ENCODE data around the gene TBC1D22A. TPM values are rescaled to one million over a fixed set of nuclear protein-coding genes. Genes with fewer than 3 reads are reported as not detected.
A peak's percentile ranks its signal among the peaks of the same experiment; 100 is the strongest.

The TBC1D22A gene
- total RNA-seq, 1 donor from 2014 or later = 34.1 TPM

DNA sequence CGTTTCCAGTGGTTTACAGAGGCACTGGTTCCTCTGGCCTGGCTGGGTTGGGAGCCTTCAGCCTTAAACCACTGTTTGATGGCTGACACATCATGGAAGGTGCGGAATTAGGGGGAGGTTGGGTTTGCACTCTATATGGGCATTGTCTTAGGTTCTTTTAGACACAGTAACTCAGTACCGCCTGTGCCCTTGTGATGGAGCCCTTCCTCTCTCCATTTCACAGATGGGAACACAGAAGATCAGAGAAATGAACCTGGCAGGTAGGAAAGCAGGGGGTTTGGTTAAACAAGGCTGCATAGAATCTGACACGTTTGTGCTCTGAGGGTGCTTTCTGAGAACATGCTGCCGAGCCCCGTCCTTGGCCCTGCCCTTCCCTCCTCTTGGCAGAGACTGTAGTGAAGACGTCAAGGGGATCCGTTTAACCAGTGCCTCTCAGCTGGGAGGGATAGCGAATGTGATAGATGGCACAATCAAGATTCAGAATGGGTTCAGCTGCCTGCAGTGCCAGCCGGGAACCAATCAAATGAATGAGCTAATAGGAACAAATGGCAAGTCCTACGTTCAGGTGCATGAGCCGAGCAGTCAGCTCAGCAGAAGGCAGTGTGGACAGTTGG lies 228.6 kb downstream of the TBC1D22A start:
- H3K27ac ChIP-seq = no peak overlapping the region
- no peak for TF ChIP-seq CTCF (IDR thresholded peaks at IDR 0.05)
- peaks cover 16% of the 10 kb centered on the region for H3K4me1 ChIP-seq
- DNase-seq (no peak), ATAC-seq (no peak)
- peaks cover 42% of the 10 kb centered on the region for H3K36me3 ChIP-seq
- no peaks in the 10 kb centered on the region for H3K27me3 ChIP-seq (ENCODE audit: low read depth)
- no peak overlapping the region for H3K4me3 ChIP-seq
- intact Hi-C loops (cut with DNase I) = no loop called here
- H3K9me3 ChIP-seq = no peaks in the 10 kb centered on the region

- ATAC-seq = no peak
- intact Hi-C loops (cut with DNase I) = no loop called here
- Histone ChIP-seq H3K36me3 (peaks cover 46% of the 10 kb centered on the region), H3K4me3 (no peak overlapping the region), H3K27ac (no peak overlapping the region), H3K9me3 (no peaks in the 10 kb centered on the region), H3K27me3 (ENCODE audit: low read depth) (no peaks in the 10 kb centered on the region), H3K4me1 (peaks cover 16% of the 10 kb centered on the region)
- DNase-seq = no peak
- TF ChIP-seq CTCF (IDR thresholded peaks at IDR 0.05) = no peak
These were observed 229.2 kb downstream of the TBC1D22A start for GRCh38 chr22:46991666-46992065.

DNA sequence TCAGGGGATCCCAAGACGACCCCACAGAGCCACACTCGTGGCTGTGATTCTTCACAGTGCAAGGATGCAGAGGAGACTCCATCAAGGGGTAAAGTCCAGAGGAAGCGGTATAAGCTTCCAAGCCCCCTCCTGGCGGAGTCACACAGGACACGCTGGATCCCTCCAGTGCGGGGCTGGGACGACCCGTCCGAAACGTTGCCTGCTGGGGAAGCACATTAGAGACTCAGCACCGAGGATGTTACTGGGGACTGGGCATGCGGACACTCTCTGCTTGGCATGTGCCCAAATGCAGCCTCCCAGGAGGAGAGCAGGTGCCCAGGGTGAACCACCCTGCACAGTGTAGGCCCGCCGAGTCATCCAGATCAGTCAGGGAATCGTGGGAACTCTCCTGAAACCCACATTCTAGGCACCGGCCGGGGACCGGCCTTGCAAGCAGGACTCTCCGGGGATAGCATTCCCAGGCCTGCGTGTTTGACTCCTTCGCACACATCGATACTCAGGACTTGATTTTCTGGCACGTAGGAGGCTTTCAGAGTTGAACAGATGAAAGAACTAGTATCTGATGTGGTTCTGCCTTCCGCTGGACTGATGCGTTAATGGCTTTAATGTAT lies 229.8 kb downstream of the TBC1D22A start:
- H3K4me3 ChIP-seq = no peak overlapping the region
- H3K27me3 ChIP-seq (ENCODE audit: low read depth) = no peaks in the 10 kb centered on the region
- TF ChIP-seq CTCF (IDR thresholded peaks at IDR 0.05) = no peak
- peaks cover 16% of the 10 kb centered on the region for H3K4me1 ChIP-seq
- H3K9me3 ChIP-seq = no peaks in the 10 kb centered on the region
- intact Hi-C loops (cut with DNase I) = no loop called here
- no peak for ATAC-seq
- H3K36me3 ChIP-seq = peaks cover 46% of the 10 kb centered on the region
- no peak for DNase-seq
- H3K27ac ChIP-seq = no peak overlapping the region

DNA sequence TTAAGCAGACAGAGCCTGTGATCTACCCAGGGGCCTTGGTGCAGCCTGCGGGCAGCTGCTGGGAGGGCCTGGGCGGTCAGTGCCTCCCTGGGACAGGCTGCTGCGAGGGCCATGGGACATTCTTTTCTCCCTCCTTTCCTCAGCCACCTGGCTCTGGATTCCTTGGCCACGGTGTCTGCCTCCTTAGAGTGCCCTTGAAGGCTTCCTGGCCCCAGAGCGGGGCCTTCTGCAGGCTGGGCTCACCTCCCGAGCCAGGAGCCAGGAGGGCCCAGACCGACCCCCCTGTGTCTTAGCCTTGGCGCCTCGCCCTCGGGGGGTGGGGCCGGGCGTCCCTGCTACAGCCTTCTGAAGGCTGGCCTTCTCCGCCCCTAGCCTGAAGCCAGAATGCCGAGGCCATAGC lies 231.2 kb downstream of the TBC1D22A start:
- ATAC-seq (peak; percentile 95), DNase-seq (peak; percentile 85)
- H3K36me3 ChIP-seq = peaks cover 57% of the 10 kb centered on the region
- peaks cover 16% of the 10 kb centered on the region for H3K4me1 ChIP-seq
- no peak for TF ChIP-seq CTCF (IDR thresholded peaks at IDR 0.05)
- H3K27ac ChIP-seq = peak overlapping the region; percentile 46
- intact Hi-C loops (cut with DNase I) = no loop called here
- H3K9me3 ChIP-seq = no peaks in the 10 kb centered on the region
- no peaks in the 10 kb centered on the region for H3K27me3 ChIP-seq (ENCODE audit: low read depth)
- no peak overlapping the region for H3K4me3 ChIP-seq

GRCh38 chr22:46994265-46994664 lies 231.8 kb downstream of the TBC1D22A start:
- DNase-seq = no peak
- H3K4me3 ChIP-seq = no peak overlapping the region
- peaks cover 16% of the 10 kb centered on the region for H3K4me1 ChIP-seq
- ATAC-seq = no peak
- H3K36me3 ChIP-seq = peaks cover 61% of the 10 kb centered on the region
- H3K9me3 ChIP-seq = no peaks in the 10 kb centered on the region
- H3K27ac ChIP-seq = no peak overlapping the region
- H3K27me3 ChIP-seq (ENCODE audit: low read depth) = no peaks in the 10 kb centered on the region
- intact Hi-C loops (cut with DNase I) = no loop called here
- no peak for TF ChIP-seq CTCF (IDR thresholded peaks at IDR 0.05)

All from lower lobe of right lung (tissue), 2 donors.